ENCODE data around the gene CAPN6. TPM values are rescaled to one million over a fixed set of nuclear protein-coding genes. Genes with fewer than 3 reads are reported as not detected.

Gene CAPN6
- total and polyA plus RNA-seq, 8 donors, result 0.29 to 25.4 (median 15.7) TPM

DNA sequence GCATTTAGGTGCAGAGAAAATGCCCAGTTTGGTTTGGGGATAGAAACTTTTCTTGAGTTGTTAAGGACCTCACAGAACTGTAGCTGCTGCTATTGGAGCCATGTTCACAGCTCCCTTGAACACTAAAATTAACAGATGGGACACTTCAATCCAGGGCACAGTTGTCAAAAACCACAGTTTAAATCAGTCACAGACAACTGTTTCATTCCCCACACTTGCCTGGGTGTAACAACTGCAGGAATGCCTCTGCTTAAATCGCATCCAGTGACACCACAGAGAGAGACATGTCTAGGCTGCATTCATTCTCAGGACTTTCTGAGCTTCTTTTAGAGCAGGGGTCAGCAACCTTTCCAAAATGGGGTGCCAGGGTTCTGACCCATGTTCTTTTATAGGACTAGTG, 12.7 kb upstream of the CAPN6 start:
- Histone ChIP-seq H3K9me3 (no peaks in the 10 kb centered on the region), H3K4me1 (no peaks in the 10 kb centered on the region), H3K27ac (no peak overlapping the region), H3K36me3 (no peaks in the 10 kb centered on the region), H3K27me3 (peaks cover 0 to 3% of the 10 kb centered on the region in 2 donors), H3K4me3 (no peak overlapping the region)
- TF ChIP-seq, protein P1, sequence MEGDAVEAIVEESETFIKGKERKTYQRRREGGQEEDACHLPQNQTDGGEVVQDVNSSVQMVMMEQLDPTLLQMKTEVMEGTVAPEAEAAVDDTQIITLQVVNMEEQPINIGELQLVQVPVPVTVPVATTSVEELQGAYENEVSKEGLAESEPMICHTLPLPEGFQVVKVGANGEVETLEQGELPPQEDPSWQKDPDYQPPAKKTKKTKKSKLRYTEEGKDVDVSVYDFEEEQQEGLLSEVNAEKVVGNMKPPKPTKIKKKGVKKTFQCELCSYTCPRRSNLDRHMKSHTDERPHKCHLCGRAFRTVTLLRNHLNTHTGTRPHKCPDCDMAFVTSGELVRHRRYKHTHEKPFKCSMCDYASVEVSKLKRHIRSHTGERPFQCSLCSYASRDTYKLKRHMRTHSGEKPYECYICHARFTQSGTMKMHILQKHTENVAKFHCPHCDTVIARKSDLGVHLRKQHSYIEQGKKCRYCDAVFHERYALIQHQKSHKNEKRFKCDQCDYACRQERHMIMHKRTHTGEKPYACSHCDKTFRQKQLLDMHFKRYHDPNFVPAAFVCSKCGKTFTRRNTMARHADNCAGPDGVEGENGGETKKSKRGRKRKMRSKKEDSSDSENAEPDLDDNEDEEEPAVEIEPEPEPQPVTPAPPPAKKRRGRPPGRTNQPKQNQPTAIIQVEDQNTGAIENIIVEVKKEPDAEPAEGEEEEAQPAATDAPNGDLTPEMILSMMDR (IDR thresholded peaks at IDR 0.05), result no peak
- intact Hi-C loops (cut with DNase I), result no loop called here
- DNase-seq, result no peak
- ATAC-seq, result no peak

DNA sequence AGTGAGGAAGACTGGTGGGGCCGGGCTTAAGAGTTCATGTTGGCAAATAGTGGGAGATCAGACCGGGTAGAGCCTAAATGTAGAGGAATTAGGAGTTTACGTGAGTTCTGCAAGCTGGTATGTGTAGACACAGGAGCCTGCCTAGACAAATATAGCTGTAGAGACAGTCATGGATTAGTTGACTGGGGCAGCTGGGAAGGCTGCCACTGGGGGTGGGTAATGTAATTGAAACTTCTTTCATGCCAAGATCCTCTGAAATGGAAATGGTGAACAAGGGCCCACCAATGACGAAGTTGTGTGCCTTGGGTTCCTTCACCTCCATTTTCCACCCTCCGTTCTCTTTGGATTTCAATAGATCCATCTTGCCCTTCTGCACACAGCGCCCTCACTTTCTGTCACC, 11.9 kb upstream of the CAPN6 start:
- H3K4me1 ChIP-seq, result no peaks in the 10 kb centered on the region
- no peak overlapping the region for H3K27ac ChIP-seq
- ATAC-seq (no peak), DNase-seq (no peak)
- intact Hi-C loops (cut with DNase I), result no loop called here
- H3K27me3 ChIP-seq, result peaks cover 0 to 3% of the 10 kb centered on the region in 2 donors
- TF ChIP-seq, protein P1 (IDR thresholded peaks at IDR 0.05), result no peak
- no peaks in the 10 kb centered on the region for H3K36me3 ChIP-seq
- H3K4me3 ChIP-seq, result no peak overlapping the region
- no peaks in the 10 kb centered on the region for H3K9me3 ChIP-seq

DNA sequence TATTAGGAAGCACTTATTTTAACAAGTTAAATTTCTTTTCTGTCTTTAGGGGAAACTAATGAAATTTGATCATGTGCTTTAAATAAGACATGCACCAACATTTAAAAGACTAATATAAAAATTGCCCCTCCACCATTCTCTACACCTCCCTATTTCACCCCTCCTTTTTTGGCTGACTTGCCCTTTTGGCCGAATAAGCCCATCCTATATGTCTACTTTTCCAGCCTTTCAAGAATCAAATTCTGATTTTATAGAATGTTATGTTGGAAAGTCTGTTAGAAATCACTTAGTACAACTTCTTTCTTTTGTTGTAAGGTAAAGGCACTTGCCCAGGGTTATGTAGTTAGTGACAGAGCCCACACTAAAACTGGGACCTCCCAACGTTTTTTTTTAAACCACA, 1.8 kb downstream of the CAPN6 start:
- Histone ChIP-seq H3K27me3 (peaks cover 0 to 18% of the 10 kb centered on the region in 2 donors), H3K4me1 (no peaks in the 10 kb centered on the region), H3K9me3 (no peaks in the 10 kb centered on the region), H3K36me3 (no peaks in the 10 kb centered on the region), H3K4me3 (no peak overlapping the region), H3K27ac (no peak overlapping the region)
- intact Hi-C loops (cut with DNase I), result no loop called here
- TF ChIP-seq, protein P1 (IDR thresholded peaks at IDR 0.05), result no peak
- no peak for ATAC-seq
- DNase-seq, result no peak

DNA sequence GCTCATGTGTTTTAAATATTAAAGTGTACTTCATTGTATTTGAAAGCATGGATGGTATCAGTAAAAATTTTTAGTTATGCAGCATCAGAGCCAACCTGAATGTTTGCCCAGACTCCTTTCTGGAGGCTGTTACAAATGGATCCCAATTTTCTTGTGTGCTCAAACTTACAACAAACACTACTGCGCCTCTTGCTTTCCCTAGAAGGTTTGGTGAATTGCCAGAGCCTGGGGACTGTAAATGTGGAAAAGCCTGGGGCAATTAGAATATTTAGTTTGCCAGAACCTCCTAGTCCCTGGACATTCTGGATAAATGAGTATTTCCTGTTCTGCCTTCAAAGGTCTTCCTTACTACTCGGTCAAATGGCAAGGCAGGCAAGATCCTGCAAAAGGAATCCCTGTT, 4.8 kb downstream of the CAPN6 start:
- TF ChIP-seq, protein P1 (IDR thresholded peaks at IDR 0.05), result no peak
- Histone ChIP-seq H3K36me3 (no peaks in the 10 kb centered on the region), H3K4me1 (no peaks in the 10 kb centered on the region), H3K4me3 (no peak overlapping the region), H3K9me3 (no peaks in the 10 kb centered on the region), H3K27me3 (peaks cover 0 to 12% of the 10 kb centered on the region in 2 donors), H3K27ac (no peak overlapping the region)
- no peak for DNase-seq
- no peak for ATAC-seq
- intact Hi-C loops (cut with DNase I), result no loop called here

DNA sequence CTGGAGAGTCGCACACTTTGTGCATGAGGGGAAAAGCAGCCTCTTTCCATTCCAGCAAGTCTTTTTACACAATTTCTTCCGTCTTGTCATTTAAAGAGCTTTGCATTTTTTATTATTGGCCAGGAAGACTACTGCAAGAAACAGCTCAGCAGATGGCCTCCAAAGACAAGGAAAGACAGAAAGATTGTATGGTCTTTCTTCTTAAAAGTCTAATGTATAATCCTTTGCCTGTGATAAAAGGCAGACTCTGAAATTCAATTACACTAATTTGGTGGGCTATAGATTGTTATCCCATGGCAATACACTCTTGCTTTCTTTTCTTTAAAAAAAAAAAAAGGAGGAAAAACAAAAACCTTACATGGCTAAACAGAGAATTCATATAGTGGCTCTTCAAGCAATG, 5.9 kb downstream of the CAPN6 start:
- Histone ChIP-seq H3K36me3 (no peaks in the 10 kb centered on the region), H3K4me3 (no peak overlapping the region), H3K9me3 (no peaks in the 10 kb centered on the region), H3K27ac (no peak overlapping the region), H3K4me1 (no peaks in the 10 kb centered on the region), H3K27me3 (peaks cover 0 to 12% of the 10 kb centered on the region in 2 donors)
- TF ChIP-seq, protein P1 (IDR thresholded peaks at IDR 0.05), result no peak
- intact Hi-C loops (cut with DNase I), result no loop called here
- no peak for DNase-seq
- ATAC-seq, result no peak

Data from left lung (tissue), 10 donors.